HG02759 (cell line): ENCODE results near the gene RAB11FIP4.
A peak's percentile ranks its signal among the peaks of the same experiment; 100 is the strongest.

Experiments
- ATAC-seq: cut with Tn5 transposase; IDR thresholded peaks from one replicate; pipeline ENCODE4 v1.9.1; 2021; ENCODE audit warnings: mild to moderate bottlenecking, moderate library complexity; ENCODE audit not compliant: unreplicated experiment

The RAB11FIP4 gene

DNA sequence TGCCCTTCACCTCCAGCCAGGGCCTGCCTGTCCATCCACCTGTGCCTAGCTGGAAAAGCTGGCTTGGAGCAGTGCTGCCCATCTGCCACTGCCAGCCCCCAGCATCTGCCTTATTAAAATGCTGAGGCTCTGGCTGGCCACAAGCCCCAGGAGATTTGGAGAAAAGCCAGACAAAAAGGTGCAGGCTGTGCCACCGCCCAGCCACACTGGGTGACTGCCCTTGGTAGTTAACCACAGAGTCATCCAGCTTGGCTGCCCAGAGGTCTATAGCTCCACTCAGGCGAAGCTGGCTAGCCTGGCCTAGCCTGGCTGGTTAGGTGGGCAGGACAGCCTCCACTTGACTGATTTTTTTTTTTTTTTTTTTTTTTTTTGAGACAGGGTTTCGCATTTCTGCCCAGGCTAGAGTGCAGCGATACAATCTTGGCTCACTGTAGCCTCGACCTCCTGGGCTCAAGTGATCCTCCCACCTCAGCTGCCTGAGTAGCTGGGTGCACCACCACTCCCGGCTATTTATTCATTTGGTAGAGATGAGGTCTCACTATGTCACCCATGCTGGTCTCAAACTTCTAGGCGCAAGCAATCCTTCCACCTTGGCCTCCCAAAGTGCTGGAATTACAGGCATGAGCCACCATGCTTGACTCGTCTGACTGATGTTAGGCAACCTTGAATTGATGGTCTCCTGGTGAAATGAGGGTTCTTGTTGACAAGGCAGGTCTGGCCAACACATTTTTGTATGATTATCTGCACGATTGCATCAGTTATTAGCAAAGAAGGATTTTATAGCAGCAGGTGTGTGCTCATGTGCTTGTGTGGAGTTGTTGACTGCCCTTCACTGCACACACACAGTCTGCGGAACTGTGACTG, 103.8 kb downstream of the RAB11FIP4 start:
- no peak for ATAC-seq

DNA sequence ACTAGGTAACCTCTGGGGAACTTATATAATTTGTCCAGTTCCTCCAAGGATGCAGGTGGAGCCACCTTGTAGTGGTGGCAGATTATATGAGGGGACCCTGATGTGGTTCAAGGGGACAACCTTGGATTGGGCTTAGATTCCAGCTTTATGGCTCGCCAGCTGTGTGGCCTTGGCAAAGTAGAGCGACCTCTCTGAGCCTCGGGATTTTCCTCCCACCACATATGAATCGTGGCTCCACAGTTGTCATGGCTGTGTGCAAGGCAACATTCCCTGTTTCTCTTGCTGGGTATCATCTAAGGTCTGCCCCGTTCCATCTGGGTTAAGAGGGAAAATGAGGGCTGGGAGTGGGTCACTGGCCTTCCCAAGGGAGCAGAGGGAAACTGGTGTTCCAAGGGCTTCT, 104.6 kb downstream of the RAB11FIP4 start:
- no peak for ATAC-seq

DNA sequence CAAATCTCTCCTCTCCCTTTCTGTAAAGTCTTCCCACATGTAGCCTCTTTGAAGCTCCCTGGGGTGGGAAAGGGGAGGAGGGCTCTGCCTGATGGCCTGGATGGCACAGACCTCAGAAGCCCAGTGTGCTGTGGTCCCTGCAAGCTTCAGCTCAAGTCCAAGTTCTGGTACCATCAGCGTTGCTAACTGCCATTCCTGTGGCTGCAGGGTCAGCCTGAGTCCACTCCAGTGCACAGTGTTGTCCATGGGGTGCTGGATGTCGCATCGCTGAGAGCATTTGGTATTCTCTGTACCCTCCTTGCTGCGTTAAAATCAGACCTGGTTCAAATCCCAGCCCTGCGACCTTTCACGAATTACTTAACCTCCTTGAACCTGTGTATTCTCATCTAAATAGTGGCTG, 105.1 kb downstream of the RAB11FIP4 start:
- no peak for ATAC-seq

DNA sequence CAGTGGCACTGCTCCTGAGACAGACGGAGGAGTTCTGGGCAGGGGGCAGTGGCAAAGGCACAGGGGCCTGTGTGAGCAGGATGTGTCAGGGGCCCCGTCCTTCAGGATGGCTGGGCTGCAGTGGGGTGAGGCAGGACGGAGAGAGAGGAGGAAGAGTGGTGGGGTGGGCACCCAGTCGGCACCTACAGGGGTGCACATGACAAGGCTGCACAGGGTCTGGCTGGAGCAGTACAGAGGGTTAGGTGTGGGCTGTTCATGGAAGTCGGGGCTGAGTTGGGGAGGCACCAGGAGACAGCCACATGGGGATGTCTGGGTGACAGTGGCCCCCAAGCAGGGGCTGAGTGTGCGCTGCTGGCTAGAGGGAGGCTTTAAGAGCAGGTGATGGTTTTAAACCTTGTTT, 106.0 kb downstream of the RAB11FIP4 start:
- no peak for ATAC-seq

DNA sequence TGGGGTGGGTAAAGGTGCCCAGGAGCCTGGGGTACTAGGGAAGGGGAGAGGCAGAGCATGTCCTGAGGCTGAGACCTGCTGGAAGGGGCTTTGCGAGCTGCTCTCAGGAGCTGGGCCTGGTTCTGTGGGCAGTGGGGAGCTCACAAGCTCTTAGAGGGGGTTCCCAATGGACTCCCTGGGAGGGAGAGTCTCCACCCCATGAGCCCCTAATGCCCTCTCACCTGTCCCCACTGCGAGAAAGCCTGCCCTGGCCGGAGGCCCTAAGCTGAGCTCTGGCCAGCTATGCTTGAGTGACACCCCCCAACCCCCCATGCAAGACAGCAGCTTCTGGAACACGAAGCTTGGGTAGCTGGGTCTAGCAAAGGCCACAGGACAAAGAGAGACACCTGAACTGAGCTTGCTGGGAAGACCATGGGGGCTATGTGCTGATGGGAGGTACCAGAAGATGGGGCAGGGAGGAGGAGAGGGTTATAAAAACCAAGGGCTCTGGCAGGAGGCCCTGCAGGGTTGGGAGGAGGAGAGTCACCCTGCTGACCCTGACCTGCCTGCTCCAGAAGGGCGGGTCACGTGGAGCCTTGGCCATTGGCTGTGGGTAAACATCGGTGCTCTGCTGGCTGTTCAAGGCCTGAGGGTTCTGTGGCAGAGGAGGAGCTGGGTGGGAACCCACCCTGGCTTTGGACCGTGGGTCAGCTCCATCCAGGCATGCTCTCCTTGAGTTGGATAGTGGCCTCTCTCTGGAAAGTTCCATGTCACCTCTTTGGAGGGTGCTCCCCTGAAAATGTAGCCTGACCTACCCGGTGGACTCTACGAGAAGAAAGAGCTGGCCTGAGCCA, 106.7 kb downstream of the RAB11FIP4 start:
- ATAC-seq = no peak

DNA sequence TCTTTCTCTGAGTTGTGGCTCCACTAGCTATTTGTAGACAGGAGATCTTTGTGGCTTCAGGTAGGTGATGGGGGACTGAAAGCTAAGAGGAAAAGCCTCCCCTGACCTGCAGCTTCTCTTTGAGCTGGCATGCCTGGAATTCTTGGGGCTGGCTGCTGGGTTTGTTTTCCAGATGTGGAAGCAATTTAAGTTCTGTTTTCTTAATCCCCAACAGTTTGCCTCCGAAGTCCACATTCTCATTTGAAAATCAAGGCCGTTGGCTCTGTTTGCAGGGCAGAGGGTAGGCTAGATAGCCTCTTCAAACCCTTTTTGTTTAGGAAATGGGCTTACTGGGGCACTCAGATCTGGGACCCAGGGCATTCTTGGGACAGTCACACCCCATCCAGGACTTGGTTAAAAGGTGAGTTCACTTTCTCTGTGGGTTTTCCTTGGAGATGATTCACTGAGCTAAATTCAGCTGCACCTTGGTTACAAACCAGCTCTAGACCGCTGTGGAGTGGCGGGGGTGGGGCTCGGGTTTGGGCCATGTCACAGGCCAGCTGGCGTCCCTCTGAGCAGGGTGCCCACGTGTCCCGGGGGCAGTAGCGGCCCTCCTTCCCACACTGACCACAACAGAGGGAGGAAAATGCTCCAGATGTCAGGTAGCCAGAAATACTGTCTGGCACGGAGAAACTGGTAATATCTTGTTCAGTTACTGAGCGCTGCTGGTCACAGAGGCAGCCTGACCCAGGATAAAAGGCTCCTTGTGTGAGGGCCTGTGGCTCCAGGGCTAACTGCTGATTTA, 108.5 kb downstream of the RAB11FIP4 start:
- ATAC-seq = no peak

DNA sequence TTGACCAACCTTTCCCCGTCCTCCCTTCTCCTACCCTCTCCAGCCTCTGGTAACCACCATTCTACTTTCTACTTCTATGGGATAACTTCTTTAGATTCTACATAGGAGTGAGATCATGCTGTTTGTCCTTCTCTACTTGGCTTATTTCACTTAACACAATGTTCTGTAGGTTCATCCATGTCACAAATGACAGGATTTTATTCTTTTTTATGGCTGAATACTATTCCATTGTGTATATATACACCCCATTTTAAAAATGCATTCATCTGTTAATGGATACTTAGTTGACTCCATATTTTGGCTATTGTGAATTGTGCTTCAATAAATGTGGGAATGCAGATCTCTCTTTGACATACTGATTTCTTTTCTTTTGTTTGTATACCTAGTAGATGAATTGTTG, 115.0 kb downstream of the RAB11FIP4 start:
- no peak for ATAC-seq

DNA sequence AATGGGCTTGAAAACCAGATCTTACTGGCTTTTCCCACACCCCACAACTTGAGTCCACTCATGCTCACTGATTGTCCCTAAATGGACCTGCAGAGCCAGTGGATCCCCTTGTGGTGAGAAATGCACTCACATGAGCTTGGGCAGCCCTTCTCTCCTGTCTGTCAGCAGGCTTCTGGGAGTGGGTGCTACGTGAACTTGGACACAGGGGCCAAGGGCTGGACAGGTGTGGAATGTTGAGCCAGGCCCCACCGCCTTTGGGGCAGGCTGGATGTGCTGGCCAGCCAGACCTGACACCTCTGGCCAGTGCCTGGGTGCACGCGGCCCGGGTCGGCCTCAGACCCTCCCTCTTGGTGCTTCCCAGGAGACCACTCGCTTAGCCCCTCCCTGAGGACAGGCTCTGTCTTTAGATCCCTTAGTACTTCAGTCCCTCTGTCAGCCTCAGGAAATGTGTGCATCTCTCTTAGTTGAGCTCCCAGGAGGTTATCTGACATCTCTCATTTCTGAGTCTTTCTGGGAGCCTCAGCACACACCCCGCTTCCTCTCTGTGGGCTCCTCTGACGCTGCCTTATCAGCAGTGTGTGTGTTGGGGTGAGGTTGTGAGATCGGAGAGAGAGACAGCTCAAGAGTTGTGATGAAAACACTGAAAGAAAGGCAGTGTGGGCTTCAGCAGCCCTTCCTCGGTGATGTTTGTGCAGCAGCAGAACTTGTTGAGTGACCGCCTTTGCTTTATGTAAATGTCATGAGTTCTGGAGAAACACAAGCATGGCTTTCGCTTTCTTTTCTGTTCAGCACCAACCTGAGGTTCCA, 117.0 kb downstream of the RAB11FIP4 start:
- ATAC-seq = peak; percentile 78

DNA sequence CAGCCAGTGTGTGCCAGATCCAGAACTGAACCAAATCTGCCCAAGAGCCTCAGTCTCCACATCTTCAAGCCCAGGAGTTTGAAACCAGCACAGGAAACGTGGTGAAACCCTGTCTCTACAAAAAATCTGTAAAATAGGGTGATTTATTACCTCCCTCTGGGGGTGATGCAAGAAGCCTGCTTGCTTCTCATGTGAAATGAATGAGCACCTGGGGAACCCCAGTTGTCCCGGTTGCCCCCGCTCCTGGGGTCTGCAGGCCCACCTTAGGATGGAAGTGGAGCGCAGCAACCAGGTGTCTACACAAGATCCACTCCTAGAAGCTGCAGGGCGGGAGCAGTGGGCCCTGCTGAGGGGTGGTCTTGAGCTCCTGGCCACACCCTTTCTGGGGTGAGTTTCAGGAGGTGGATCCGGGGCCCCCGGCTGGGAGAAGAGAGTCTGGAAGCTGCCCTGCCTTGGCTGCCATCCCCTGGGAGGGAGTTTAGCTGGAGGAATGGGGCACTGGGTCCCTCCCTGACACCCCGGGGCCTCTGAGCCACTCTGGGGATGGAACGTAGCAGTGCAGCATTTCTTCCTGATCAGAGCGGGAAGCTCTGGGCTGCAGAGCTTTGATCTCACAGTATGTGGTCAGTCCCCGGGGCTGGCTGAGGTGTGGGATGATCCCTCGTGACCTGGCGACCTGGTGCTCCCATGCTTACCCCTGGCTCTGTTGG, 117.8 kb downstream of the RAB11FIP4 start:
- ATAC-seq = peak; percentile 14

DNA sequence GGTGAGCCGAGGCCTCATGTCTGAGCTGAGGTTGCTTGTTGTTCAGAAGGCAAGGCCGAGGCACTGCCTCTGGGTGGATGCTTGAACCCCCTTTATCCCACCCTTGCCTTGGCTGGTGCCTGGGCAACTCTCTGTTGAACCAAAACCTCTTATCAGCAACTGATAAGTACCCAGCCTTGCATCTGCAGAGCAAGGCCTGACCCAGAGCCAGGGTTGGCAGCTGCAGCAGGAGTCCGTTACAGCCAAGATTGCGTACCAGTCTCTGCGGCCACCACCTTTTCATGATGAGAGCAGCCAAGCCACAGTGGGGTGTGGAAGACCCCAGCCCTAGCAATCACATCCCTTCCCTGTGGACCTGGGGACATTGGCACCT, 118.3 kb downstream of the RAB11FIP4 start:
- no peak for ATAC-seq

DNA sequence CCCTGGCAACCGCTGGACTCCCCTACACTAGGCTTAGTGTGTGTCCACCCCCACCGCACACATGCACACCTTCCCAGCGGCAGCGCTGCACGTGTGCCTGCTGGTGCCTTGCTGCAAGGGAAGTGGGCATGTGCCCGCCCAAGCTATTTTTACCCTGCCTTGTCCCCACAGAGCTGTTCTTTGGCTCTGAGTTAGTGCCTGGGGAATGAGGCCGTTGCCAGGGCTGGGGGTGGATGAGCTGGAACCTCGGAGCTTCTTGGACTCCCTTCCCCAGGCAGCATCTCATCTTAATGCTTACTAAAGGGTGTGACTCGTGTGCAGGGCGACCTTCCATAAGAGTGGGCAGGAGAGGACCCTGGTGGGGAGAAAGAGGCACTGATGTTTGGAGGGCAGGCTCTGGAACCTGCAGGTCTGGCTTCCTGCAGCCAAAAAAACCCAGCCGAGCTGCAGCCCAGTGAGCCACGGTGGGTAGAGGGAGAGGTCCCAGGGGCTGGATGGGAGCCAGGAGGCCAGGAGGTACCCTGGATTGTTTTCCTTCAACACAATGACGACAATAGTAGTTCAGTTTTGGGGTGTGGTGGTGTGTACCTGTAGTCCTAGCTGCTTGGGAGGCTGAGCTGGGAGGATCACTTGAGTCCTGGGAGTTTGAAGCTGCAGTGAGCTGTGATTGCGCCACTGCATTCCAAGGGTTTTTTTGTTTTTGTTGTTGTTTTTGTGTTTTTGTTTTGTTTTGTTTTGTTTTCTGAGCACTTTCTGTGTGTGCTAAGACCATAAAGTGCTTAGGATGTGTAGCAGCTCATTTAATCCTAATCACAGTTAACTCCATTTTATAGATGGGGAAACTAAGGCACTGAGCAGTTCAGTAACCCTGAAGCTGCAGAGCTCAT, 119.1 kb downstream of the RAB11FIP4 start:
- no peak for ATAC-seq

DNA sequence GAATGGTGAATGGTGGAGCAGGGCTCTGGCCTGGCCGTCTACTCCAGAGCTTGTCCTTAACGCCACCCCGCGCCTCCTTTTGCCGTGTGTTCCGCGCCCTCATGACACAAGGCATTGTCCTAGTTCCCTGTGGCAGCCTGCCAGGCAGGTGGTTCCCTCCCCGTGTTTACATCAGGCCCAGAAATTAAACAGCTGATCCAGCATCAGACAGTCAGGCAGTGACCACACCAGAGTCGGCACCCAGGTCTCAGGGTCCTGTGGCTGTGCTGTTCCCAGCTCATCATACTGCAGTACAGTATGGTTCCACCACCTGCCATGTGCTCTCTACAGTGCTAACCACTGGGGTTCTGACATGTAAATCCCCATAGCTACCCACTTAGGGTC, 119.7 kb downstream of the RAB11FIP4 start:
- ATAC-seq = no peak

DNA sequence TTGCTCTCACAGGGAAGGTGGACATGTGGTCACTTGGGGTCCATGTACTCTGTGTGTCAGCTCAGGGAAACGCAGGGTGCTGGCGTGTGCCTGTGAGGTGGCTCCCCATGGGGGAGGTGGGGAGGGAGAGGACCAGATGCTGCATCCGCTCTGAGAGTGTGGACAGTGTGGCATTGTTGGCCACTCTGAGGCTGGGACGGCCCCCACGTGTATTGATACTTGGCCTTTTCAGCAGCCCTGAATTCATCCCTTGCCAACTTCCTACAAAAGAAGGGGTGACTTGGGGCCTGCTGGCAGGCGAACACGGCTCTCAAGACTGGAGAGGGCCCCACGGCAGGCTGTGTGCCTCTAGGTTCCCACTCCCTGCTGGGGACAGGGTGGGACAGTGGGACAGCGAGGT, 120.1 kb downstream of the RAB11FIP4 start:
- no peak for ATAC-seq

DNA sequence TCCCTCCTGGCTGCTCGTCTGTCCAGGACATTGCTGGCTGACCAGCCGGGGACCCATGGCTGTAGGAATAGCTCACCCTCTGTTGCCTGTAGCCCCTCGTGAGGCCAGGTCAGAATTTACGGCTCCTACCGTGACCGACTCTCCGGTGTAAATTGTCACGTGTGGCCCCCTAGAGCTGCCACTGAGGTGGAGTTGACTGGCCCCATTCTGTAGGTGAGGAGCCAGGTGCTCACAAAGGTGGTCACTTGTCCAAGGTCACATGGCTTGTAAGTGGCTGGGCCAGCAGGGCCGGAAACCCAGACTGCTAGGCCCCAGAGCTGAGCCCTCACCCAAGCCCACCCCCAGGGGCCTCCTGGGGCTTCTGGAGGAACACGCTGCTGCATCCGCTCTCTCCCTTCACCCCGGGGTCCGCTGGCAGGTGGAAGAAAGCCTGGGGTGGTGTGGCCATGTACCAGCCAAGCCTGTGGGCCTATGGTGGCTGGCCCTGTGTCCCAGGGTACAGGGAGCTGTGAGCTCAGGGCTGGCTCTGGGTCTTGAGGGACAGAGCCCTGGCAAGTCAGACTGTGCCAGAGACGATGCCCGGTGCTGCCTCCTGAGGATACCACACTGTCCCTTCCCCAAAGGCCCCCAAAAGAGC, 120.7 kb downstream of the RAB11FIP4 start:
- no peak for ATAC-seq

DNA sequence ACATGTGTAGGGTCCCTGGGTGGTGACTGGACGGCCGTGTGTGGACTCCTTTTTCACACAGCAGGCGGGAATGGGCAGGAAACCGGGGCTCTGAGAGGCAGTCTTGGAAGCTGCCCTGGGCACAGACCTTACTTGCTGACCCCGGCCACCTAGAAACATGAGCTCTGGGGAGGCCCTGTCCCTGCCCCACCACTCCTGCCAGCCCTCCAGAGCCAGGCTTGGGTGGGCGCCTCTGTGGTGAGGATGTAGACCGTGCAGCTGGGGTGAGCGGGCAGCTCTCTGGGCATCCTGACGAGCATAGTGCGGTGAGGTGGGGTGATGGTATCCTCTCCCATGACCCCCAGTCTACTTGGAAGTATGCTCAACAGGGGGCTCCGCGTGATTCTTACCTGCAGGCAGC, 121.3 kb downstream of the RAB11FIP4 start:
- ATAC-seq = no peak

DNA sequence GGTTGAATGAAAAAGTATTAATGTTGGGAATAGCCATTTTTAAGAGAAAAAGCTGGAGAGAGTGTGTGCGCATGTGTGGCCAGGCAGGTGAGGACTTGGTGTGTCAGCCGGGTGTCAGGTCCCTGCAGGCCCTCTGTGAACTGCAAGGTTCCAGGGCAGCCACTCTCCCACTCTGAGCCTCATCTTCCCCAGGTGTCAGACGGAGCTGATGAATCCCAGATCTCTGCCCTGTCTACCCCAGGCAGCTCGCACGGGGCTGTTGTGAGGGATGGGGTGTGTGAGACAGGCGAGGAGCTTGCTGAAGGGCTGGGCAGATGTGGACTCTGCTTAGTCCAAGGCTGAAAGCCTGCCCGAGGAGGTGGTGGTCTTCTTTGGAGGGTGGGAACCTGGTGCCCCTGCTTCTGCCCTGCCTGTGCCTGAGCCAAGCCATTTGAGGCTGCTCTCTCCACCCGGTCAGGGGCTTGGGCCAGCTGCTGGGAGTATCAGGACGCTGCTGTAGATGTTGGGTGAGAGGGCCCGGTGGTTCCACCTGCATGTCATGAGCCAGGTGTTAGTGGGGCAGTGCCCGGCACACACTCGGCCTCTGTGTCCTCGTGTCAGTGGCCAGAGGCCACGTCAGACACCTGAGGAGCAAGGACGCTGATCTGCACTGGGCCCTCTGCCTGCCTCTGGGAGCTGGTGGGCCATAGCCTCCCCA, 122.4 kb downstream of the RAB11FIP4 start:
- ATAC-seq = no peak

DNA sequence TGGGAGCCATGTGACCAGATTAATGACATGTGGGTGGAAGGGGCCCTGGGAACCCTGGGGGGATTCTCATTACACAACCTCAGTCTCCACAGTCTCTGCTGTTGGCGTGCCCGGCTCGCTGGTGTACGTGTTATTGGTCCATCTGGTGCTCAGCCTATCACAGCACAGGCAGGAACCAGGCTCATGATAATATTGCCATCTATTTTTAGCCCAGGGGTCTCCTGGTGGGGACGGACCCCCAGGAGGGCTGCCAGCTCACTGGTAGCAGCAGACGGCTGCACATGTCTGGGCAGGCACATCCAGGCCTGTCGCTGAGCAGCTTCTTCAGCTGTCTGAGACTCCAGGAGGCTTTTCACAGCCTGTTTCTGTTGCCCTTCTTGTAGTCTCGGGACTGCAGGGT, 123.8 kb downstream of the RAB11FIP4 start:
- ATAC-seq = no peak

DNA sequence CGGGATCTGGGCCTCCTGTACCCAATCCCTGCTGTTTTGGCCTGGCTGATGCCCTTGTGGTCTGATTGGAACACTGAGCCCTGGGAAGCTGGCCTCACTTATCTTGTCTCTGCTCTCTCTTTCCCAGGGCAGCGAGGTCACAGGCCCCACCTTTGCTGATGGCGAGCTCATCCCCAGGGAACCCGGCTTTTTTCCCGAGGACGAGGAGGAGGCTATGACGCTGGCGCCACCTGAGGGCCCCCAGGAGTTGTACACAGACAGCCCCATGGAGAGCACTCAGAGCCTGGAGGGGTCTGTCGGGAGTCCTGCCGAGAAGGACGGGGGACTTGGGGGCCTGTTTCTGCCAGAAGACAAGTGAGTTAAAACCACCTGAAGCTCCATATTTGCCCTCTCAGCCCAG, 126.0 kb downstream of the RAB11FIP4 start:
- no peak for ATAC-seq
